HL-60 (cell line): ENCODE results near the gene OOEP.

ENCODE experiments used
- POLR2AphosphoS5 ChIP-seq: IDR thresholded peaks from 2 replicates; pipeline ENCODE4 v1.6.1; 2012; ENCODE audit warnings: low read depth
- SPI1 ChIP-seq: IDR thresholded peaks from 2 replicates; pipeline ENCODE4 v1.6.1; 2012; ENCODE audit warnings: low read depth, mild to moderate bottlenecking, borderline replicate concordance
- TF ChIP-seq, protein P1 (sequence below): IDR thresholded peaks from one replicate; pipeline ENCODE4 v1.5.1; 2011; ENCODE audit warnings: low read length, control low read depth, inconsistent platforms; ENCODE audit not compliant: insufficient read depth
- TF ChIP-seq, protein P2 (sequence below): IDR thresholded peaks from 2 replicates; pipeline ENCODE4 v1.6.1; 2012; ENCODE audit warnings: low read depth; ENCODE audit not compliant: insufficient replicate concordance

DNA sequence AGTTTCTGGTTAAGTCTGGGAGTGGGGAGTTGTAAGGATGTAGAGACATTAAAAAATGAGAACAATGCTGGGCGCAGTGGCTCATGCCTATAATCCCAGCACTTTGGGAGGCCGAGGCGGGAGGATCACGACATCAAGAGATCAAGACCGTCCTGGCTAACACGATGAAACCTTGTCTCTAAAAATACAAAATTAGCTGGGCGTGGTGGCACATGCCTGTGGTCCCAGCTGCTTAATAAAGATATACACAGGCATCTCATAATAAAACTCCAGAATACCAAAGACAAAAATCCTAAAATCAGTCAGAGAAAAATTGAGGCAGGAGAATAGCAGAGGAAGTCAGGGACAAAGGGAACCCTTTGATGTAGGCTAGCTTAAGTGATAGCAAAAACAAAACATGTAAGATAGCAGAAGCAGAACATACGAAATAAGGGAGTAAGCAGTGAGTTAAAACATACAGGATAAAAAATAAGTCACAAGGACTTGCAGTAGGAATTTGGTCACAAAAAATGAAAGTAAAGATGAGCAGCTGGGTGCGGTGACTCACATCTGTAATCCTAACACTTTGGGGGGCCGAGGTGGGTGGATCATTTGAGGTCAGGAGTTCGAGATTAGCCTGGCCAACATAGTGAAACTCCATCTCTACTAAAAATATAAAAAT is 48.5 kb upstream of the OOEP start:
- TF ChIP-seq POLR2AphosphoS5 (no peak), SPI1 (no peak)
- TF ChIP-seq, protein P1, sequence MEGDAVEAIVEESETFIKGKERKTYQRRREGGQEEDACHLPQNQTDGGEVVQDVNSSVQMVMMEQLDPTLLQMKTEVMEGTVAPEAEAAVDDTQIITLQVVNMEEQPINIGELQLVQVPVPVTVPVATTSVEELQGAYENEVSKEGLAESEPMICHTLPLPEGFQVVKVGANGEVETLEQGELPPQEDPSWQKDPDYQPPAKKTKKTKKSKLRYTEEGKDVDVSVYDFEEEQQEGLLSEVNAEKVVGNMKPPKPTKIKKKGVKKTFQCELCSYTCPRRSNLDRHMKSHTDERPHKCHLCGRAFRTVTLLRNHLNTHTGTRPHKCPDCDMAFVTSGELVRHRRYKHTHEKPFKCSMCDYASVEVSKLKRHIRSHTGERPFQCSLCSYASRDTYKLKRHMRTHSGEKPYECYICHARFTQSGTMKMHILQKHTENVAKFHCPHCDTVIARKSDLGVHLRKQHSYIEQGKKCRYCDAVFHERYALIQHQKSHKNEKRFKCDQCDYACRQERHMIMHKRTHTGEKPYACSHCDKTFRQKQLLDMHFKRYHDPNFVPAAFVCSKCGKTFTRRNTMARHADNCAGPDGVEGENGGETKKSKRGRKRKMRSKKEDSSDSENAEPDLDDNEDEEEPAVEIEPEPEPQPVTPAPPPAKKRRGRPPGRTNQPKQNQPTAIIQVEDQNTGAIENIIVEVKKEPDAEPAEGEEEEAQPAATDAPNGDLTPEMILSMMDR, result no peak
- TF ChIP-seq, protein P2, sequence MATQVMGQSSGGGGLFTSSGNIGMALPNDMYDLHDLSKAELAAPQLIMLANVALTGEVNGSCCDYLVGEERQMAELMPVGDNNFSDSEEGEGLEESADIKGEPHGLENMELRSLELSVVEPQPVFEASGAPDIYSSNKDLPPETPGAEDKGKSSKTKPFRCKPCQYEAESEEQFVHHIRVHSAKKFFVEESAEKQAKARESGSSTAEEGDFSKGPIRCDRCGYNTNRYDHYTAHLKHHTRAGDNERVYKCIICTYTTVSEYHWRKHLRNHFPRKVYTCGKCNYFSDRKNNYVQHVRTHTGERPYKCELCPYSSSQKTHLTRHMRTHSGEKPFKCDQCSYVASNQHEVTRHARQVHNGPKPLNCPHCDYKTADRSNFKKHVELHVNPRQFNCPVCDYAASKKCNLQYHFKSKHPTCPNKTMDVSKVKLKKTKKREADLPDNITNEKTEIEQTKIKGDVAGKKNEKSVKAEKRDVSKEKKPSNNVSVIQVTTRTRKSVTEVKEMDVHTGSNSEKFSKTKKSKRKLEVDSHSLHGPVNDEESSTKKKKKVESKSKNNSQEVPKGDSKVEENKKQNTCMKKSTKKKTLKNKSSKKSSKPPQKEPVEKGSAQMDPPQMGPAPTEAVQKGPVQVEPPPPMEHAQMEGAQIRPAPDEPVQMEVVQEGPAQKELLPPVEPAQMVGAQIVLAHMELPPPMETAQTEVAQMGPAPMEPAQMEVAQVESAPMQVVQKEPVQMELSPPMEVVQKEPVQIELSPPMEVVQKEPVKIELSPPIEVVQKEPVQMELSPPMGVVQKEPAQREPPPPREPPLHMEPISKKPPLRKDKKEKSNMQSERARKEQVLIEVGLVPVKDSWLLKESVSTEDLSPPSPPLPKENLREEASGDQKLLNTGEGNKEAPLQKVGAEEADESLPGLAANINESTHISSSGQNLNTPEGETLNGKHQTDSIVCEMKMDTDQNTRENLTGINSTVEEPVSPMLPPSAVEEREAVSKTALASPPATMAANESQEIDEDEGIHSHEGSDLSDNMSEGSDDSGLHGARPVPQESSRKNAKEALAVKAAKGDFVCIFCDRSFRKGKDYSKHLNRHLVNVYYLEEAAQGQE, result no peak
